ENCODE measurements around the gene ADRA2C. TPM values are rescaled to one million over a fixed set of nuclear protein-coding genes. Genes with fewer than 3 reads are reported as not detected.

The ADRA2C gene
- total and polyA plus RNA-seq, 9 of the 15 experiments (the other 6 are each of a cell fraction or from before 2014, with no cell fraction given), result 0.06 to 0.58 (median 0.14) TPM; not detected in 2

DNA sequence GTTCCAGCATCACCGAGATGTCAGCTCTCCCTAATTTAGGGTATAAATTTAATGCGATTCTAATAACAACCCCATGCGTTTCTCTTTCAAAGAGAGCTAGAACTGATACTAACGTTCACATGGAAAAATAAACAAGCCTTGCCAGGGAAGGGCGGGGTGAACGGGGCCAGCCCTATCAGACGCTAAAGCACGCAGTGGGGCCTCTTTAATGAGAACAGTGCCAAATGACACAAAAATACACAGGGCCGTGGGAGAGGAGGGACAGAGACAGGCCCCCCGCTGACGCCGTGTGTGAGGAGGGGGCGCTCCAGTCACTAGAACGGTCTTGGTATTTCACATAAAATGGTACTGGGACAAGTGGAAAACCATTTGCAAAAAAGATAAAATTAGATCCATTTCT lies 21.3 kb upstream of the ADRA2C start (continued):
- no peak for TF ChIP-seq MGA (IDR thresholded peaks at IDR 0.05)
- TF ChIP-seq ZNF212 (CRISPR knock-in tag; IDR thresholded peaks at IDR 0.05), result no peak

Data from K562 (cell line).